Caco-2 (cell line): ENCODE measurements around the gene PACSIN2. TPM values are rescaled to one million over a fixed set of nuclear protein-coding genes. Genes with fewer than 3 reads are reported as not detected.

Experiments
- BruUV-seq: library from RNA; stranded (reverse); fragments of 400-500 nt; replicated peaks from 2 replicates; lab custom pipeline; 2021; lab: Mats Ljungman, UMichigan
- CTCF ChIA-PET: fragments of 300-600 bp; sonication (Branson Sonifier 250); formaldehyde crosslinking; loops from one replicate; lab custom pipeline; 2022; ENCODE audit warnings: antibody characterized with exemption; lab: Charles Lee
- POLR2A ChIA-PET: fragments of 300-600 bp; sonication (Branson Sonifier 250); formaldehyde crosslinking; loops from one replicate; lab custom pipeline; 2022; ENCODE audit warnings: antibody characterized with exemption; lab: Charles Lee
- DNase-seq, 2 experiments: peaks; one replicate each; pipeline versions ENCODE4 v3.0.0 to v3.0.0-alpha.2; 2020 to 2022
- H3K27me3 ChIP-seq: replicated peaks from 2 replicates; pipeline ENCODE4 v1.6.0; 2011; ENCODE audit warnings: low read length; ENCODE audit not compliant: control insufficient read depth, insufficient read depth
- H3K36me3 ChIP-seq: 2 replicates; pipeline ENCODE4 v1.5.1; 2011; ENCODE audit warnings: low read length; ENCODE audit not compliant: control insufficient read depth, insufficient read depth
- H3K4me1 ChIP-seq: fragments of 250-450 bp; sonication (Bioruptor Pico); 2 replicates; pipeline ENCODE4 v1.5.1; 2020; ENCODE audit warnings: mild to moderate bottlenecking
- H3K4me3 ChIP-seq: 2 replicates; pipeline ENCODE4 v1.5.1; 2011; ENCODE audit warnings: low read depth, mild to moderate bottlenecking, control low read depth, low read length
- H3K9me3 ChIP-seq: fragments of 250-450 bp; sonication (Bioruptor Pico); 2 replicates; pipeline ENCODE4 v1.5.1; 2020; ENCODE audit warnings: mild to moderate bottlenecking, moderate library complexity
- H3K27ac Mint-ChIP-seq: one replicate; pipeline ENCODE4 v1.8.0; 2022; ENCODE audit warnings: mixed read lengths; ENCODE audit not compliant: unreplicated experiment
- H3K27me3 Mint-ChIP-seq: one replicate; pipeline ENCODE4 v1.8.0; 2022; ENCODE audit warnings: mixed read lengths; ENCODE audit not compliant: insufficient read depth, unreplicated experiment
- H3K36me3 Mint-ChIP-seq: one replicate; pipeline ENCODE4 v1.8.0; 2022; ENCODE audit warnings: mild to moderate bottlenecking, mixed read lengths; ENCODE audit not compliant: insufficient read depth, unreplicated experiment
- H3K4me1 Mint-ChIP-seq: one replicate; pipeline ENCODE4 v1.8.0; 2022; ENCODE audit warnings: low read depth, mixed read lengths; ENCODE audit not compliant: unreplicated experiment
- H3K4me3 Mint-ChIP-seq: one replicate; pipeline ENCODE4 v1.8.0; 2022; ENCODE audit warnings: mild to moderate bottlenecking, moderate library complexity, mixed read lengths; ENCODE audit not compliant: unreplicated experiment
- H3K9me3 Mint-ChIP-seq: one replicate; pipeline ENCODE4 v1.8.0; 2022; ENCODE audit warnings: mixed read lengths; ENCODE audit not compliant: unreplicated experiment
- intact Hi-C: fragments of 100-400 bp; cut with micrococcal nuclease; formaldehyde crosslinking; loops from one replicate; pipeline ENCODE4 v1.10.0; 2022; ENCODE audit not compliant: unreplicated experiment
- total RNA-seq: library from RNA; stranded (reverse); gene quantifications from 2 replicates; pipeline ENCODE4 v1.2.3, GENCODE V29; 2022
- TF ChIP-seq, protein P1 (sequence below), 2 experiments: fragments of 200-600 bp in 1 of 2; IDR thresholded peaks; 1 replicate in 1 of 2; 2 replicates in 1 of 2; pipeline versions ENCODE4 v1.5.1 to v1.8.0; 2011 to 2022; ENCODE audit warnings: antibody characterized with exemption in 1 of 2, control low read depth in 1 of 2, inconsistent platforms in 1 of 2, low read depth in 1 of 2, low read length in 1 of 2, mild to moderate bottlenecking in 1 of 2, moderate library complexity in 1 of 2; ENCODE audit not compliant: insufficient read depth in 1 of 2, severe bottlenecking in 1 of 2, unreplicated experiment in 1 of 2

Gene PACSIN2
- total RNA-seq, 1 experiment from 2014 or later, result 122 TPM

DNA sequence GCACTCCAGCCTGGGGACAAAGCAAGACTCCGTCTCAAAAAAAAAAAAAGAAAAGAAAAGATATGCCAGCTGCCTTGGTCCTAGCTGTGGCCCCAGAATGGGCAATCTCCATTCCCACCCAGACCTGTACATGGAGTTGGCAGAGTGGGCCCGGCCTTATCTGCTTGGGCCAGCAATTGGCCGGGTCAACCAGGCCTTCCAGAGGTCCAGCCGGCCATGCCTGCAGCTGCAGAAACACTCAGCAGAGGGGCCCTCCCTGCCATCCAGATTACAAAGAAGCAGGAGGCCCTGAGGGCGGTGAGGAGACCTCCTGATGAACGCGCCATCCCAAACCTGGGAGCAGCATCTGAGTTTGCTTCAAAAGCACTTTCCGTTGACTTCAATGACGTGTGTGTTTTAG lies 131.0 kb downstream of the PACSIN2 start:
- intact Hi-C loops, result no loop called here
- no peak for DNase-seq
- Histone ChIP-seq H3K9me3 (no peaks in the 10 kb centered on the region), H3K4me3 (no peak overlapping the region), H3K36me3 (peaks cover 4% of the 10 kb centered on the region), H3K4me1 (peaks cover 18% of the 10 kb centered on the region), H3K27me3 (no peaks in the 10 kb centered on the region)
- no peaks in the 10 kb centered on the region for H3K9me3 Mint-ChIP-seq
- H3K4me3 Mint-ChIP-seq, result no peak overlapping the region
- ChIA-PET POLR2A (no interaction called here), CTCF (interaction anchor here (1.6 kb wide), 1 partner anchor 16 kb away, joined by 5 read pairs; no protein-coding TSS in a partner anchor)
- no peaks in the 10 kb centered on the region for H3K27me3 Mint-ChIP-seq
- peaks cover 89% of the 10 kb centered on the region for H3K36me3 Mint-ChIP-seq
- TF ChIP-seq, protein P1, sequence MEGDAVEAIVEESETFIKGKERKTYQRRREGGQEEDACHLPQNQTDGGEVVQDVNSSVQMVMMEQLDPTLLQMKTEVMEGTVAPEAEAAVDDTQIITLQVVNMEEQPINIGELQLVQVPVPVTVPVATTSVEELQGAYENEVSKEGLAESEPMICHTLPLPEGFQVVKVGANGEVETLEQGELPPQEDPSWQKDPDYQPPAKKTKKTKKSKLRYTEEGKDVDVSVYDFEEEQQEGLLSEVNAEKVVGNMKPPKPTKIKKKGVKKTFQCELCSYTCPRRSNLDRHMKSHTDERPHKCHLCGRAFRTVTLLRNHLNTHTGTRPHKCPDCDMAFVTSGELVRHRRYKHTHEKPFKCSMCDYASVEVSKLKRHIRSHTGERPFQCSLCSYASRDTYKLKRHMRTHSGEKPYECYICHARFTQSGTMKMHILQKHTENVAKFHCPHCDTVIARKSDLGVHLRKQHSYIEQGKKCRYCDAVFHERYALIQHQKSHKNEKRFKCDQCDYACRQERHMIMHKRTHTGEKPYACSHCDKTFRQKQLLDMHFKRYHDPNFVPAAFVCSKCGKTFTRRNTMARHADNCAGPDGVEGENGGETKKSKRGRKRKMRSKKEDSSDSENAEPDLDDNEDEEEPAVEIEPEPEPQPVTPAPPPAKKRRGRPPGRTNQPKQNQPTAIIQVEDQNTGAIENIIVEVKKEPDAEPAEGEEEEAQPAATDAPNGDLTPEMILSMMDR (IDR thresholded peaks at IDR 0.05; ENCODE audit: insufficient read depth in 1 of 2, low read depth in 1 of 2, low read length in 1 of 2, severe bottlenecking in 1 of 2, unreplicated experiment in 1 of 2), result no peak
- BruUV-seq, result no TSS peak
- H3K4me1 Mint-ChIP-seq, result peaks cover 19% of the 10 kb centered on the region
- no peak overlapping the region for H3K27ac Mint-ChIP-seq

DNA sequence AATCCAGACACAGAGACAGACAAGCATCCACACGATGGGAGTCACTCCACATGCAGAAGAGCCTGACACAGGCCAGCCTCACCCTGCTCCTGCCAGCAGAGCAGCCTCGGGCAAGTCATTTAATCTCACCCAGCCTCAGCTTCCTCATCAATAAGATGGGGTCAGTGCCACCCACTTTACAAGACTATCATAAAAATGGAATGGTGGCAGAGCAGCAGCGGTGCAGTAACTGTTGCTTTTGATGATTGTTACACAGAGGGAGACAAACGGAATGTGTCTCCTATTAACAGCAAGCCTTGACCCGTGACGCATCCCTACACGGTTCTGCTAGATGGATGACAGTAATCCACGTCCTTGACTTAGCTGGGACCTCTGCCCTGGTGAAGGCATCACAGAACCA lies 131.8 kb downstream of the PACSIN2 start:
- Mint-ChIP-seq H3K9me3 (no peaks in the 10 kb centered on the region), H3K36me3 (peaks cover 89% of the 10 kb centered on the region)

DNA sequence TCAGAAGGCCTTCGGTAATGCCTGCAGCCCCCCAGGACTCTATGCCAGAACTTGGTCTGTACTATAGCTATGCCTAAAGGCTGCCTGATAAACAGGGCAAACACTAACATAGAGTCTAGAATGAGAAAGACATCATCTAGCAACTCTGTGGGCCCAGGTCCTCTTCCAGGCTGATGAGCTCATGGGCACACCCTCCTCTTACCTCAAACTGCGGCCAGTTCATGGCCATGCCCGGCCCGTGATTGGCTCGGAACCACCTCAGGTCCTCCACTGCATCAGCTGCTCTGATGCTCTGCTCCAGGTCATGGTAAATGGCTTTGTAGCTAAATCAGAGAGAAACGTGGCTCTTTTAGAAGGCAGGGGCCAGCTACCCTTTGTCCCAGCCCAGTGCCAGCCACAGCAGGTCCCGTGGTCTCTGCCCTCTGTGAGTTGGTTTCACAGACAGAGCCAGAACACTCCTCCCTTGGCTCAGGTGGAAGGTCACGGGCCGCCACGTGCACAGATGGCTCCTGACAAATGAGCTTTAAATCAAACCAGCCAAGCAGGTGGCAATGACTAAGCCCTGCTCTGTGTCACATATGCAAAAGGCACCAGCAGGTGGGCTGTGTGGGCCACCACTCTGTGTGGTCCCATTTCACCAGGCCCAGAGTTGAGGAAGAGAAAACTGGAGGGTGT lies 132.8 kb downstream of the PACSIN2 start:
- Mint-ChIP-seq H3K9me3 (no peaks in the 10 kb centered on the region), H3K36me3 (peaks cover 82% of the 10 kb centered on the region), H3K4me3 (no peak overlapping the region), H3K4me1 (peaks cover 1% of the 10 kb centered on the region), H3K27me3 (no peaks in the 10 kb centered on the region), H3K27ac (no peak overlapping the region)
- no peak for DNase-seq
- no peaks in the 10 kb centered on the region for H3K27me3 ChIP-seq
- ChIA-PET POLR2A (no interaction called here), CTCF (interaction anchor here (0.9 kb wide), 1 partner anchor 14 kb away, joined by 5 read pairs; no protein-coding TSS in a partner anchor)
- H3K4me1 ChIP-seq, result peaks cover 2% of the 10 kb centered on the region
- BruUV-seq, result no TSS peak
- intact Hi-C loops, result no loop called here
- no peak overlapping the region for H3K4me3 ChIP-seq
- H3K9me3 ChIP-seq, result no peaks in the 10 kb centered on the region
- TF ChIP-seq, protein P1 (IDR thresholded peaks at IDR 0.05; ENCODE audit: insufficient read depth in 1 of 2, low read depth in 1 of 2, low read length in 1 of 2, severe bottlenecking in 1 of 2, unreplicated experiment in 1 of 2), result no peak
- peaks cover 3% of the 10 kb centered on the region for H3K36me3 ChIP-seq

More for the DNA sequence above, 131.8 kb downstream of the PACSIN2 start:
- intact Hi-C loops, result no loop called here
- Histone ChIP-seq H3K9me3 (no peaks in the 10 kb centered on the region), H3K36me3 (peaks cover 3% of the 10 kb centered on the region), H3K4me3 (no peak overlapping the region), H3K4me1 (peaks cover 12% of the 10 kb centered on the region), H3K27me3 (no peaks in the 10 kb centered on the region)
- CTCF ChIA-PET, result interaction anchor here (1.6 kb wide), 1 partner anchor 15 kb away, joined by 5 read pairs; no protein-coding TSS in a partner anchor
- no peak overlapping the region for H3K27ac Mint-ChIP-seq
- BruUV-seq, result no TSS peak
- no peak for DNase-seq
- POLR2A ChIA-PET, result no interaction called here
- H3K27me3 Mint-ChIP-seq, result no peaks in the 10 kb centered on the region
- H3K4me3 Mint-ChIP-seq, result no peak overlapping the region
- H3K4me1 Mint-ChIP-seq, result peaks cover 11% of the 10 kb centered on the region
- TF ChIP-seq, protein P1 (IDR thresholded peaks at IDR 0.05; ENCODE audit: insufficient read depth in 1 of 2, low read depth in 1 of 2, low read length in 1 of 2, severe bottlenecking in 1 of 2, unreplicated experiment in 1 of 2), result no peak
